ENCODE results near the gene OR4M1.
"Not testable (repeated sequence)": the region's sequence is repeated elsewhere in the genome, so short reads cannot be mapped to it uniquely, and the experiment has no call there.

DNA sequence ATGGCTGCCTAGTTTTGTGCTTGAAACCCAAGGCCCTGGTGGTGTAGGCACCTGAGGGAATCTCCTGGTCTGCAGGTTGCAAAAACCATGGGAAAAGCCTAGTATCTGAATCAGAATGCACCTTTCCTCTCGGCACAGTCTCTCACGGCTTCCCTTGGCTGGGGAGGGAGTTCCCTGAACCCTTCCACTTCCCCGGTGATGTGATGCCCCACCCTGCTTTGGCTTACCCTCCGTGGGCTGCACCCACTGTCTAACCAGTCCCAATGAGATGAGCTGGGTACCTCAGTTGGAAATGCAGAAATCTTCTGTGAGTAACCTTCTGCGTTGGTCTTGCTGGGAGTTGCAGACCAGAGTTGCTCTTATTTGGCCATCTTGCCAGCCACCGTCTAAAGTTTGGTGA, 47.7 kb downstream of the OR4M1 start:
- TF ChIP-seq, protein P1, sequence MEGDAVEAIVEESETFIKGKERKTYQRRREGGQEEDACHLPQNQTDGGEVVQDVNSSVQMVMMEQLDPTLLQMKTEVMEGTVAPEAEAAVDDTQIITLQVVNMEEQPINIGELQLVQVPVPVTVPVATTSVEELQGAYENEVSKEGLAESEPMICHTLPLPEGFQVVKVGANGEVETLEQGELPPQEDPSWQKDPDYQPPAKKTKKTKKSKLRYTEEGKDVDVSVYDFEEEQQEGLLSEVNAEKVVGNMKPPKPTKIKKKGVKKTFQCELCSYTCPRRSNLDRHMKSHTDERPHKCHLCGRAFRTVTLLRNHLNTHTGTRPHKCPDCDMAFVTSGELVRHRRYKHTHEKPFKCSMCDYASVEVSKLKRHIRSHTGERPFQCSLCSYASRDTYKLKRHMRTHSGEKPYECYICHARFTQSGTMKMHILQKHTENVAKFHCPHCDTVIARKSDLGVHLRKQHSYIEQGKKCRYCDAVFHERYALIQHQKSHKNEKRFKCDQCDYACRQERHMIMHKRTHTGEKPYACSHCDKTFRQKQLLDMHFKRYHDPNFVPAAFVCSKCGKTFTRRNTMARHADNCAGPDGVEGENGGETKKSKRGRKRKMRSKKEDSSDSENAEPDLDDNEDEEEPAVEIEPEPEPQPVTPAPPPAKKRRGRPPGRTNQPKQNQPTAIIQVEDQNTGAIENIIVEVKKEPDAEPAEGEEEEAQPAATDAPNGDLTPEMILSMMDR (IDR thresholded peaks at IDR 0.05): not testable (repeated sequence)
- TF ChIP-seq POLR2AphosphoS5, EP300 (IDR thresholded peaks at IDR 0.05): not testable (repeated sequence)
